K562 (cell line): ENCODE data around the gene GPR39.

ENCODE experiments used
- EHMT2 ChIP-seq: fragments of 450-650 bp; IDR thresholded peaks from 2 replicates; pipeline ENCODE4 v1.6.1; 2018; ENCODE audit warnings: antibody characterized with exemption
- EZH2 ChIP-seq: IDR thresholded peaks from 2 replicates; pipeline ENCODE4 v1.6.1; 2012; ENCODE audit warnings: low read depth, mild to moderate bottlenecking, inconsistent platforms, low read length, borderline replicate concordance
- FOXA1 ChIP-seq: fragments of 450-650 bp; IDR thresholded peaks from 2 replicates; pipeline ENCODE4 v1.6.1; 2016; ENCODE audit warnings: mild to moderate bottlenecking, borderline replicate concordance
- HMGXB4 ChIP-seq: sonication (generic); formaldehyde crosslinking; IDR thresholded peaks from 2 replicates; pipeline ENCODE4 v1.8.1; 2023; ENCODE audit warnings: mild to moderate bottlenecking, missing genetic modification reagents
- HOMEZ ChIP-seq: fragments of 250-450 bp; sonication (Bioruptor Pico); IDR thresholded peaks from 2 replicates; pipeline ENCODE4 v1.4.0; 2020; ENCODE audit warnings: mild to moderate bottlenecking, moderate library complexity
- POLR2A ChIP-seq: fragments of 450-650 bp; conservative IDR thresholded peaks from 2 replicates; pipeline ENCODE4 v1.6.1; 2016
- RBBP5 ChIP-seq: fragments of 200-600 bp; sonication (generic); IDR thresholded peaks from 2 replicates; pipeline ENCODE4 v1.6.1; 2012; ENCODE audit warnings: borderline replicate concordance, mild to moderate bottlenecking, low read length, control low read depth, inconsistent platforms; ENCODE audit not compliant: insufficient read depth, poor library complexity, severe bottlenecking
- RFX1 ChIP-seq: fragments of 450-650 bp; IDR thresholded peaks from 2 replicates; pipeline ENCODE4 v1.6.1; 2016; ENCODE audit warnings: mild to moderate bottlenecking, moderate library complexity
- RNF2 ChIP-seq: sonication (generic); IDR thresholded peaks from 2 replicates; pipeline ENCODE4 v1.6.1; 2016
- SETDB1 ChIP-seq: IDR thresholded peaks from one replicate; pipeline ENCODE4 v1.6.1; 2012; ENCODE audit warnings: low read length, control low read depth, inconsistent platforms
- SRSF7 ChIP-seq: fragments of 200-400 bp; formaldehyde crosslinking; optimal IDR thresholded peaks from 2 replicates; pipeline ENCODE3; 2017; ENCODE audit warnings: mild to moderate bottlenecking, low read depth, low read length
- ZNF212 ChIP-seq: fragments of 450-650 bp; formaldehyde crosslinking; IDR thresholded peaks from 2 replicates; pipeline ENCODE4 v1.4.0; 2020; ENCODE audit warnings: mild to moderate bottlenecking
- ZNF609 ChIP-seq: sonication (generic); formaldehyde crosslinking; IDR thresholded peaks from 2 replicates; pipeline ENCODE4 v1.8.1; 2023; ENCODE audit warnings: missing genetic modification reagents, mild to moderate bottlenecking, borderline replicate concordance
- TF ChIP-seq, protein P1 (sequence below), 3 experiments: IDR thresholded peaks in 2 of 3; conservative IDR thresholded peaks in 1 of 3; 2 replicates each; pipeline ENCODE4 v1.5.1; 2011 to 2012; ENCODE audit warnings: low read length in 3 of 3, mild to moderate bottlenecking in 3 of 3, control low read depth in 2 of 3, improper control_type of control experiment in 1 of 3, inconsistent platforms in 1 of 3, low read depth in 1 of 3, mixed read lengths in 1 of 3, moderate library complexity in 1 of 3; ENCODE audit not compliant: insufficient read depth in 2 of 3

DNA sequence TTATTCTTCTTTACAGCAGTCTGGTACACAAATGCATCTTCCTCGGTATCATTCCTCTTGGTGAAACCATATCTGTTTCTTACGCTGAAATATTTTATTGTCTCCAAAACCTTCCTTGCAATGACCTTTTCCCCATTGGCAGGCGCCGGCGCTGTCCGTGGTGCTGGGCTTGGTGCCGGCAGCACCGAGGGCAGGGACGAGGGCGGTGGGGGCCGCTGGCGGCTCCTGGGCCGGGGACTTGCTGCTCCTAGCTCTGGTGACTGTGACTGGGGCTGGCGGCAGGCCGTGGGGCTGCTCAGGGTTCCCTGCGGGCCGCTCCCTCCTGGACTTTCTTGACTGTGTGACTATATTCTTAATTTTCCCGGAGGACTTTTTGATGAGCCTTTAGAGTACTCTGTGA lies 72.5 kb downstream of the GPR39 start:
- TF ChIP-seq HOMEZ (CRISPR knock-in tag) (no peak), ZNF212 (CRISPR knock-in tag) (no peak), SRSF7 (no peak), HMGXB4 (CRISPR knock-in tag) (no peak), RNF2 (no peak), EHMT2 (peak; percentile 91), FOXA1 (no peak), POLR2A (no peak), ZNF609 (CRISPR knock-in tag) (no peak), EZH2 (no peak), SETDB1 (no peak), RBBP5 (no peak), RFX1 (no peak)
- TF ChIP-seq, protein P1, sequence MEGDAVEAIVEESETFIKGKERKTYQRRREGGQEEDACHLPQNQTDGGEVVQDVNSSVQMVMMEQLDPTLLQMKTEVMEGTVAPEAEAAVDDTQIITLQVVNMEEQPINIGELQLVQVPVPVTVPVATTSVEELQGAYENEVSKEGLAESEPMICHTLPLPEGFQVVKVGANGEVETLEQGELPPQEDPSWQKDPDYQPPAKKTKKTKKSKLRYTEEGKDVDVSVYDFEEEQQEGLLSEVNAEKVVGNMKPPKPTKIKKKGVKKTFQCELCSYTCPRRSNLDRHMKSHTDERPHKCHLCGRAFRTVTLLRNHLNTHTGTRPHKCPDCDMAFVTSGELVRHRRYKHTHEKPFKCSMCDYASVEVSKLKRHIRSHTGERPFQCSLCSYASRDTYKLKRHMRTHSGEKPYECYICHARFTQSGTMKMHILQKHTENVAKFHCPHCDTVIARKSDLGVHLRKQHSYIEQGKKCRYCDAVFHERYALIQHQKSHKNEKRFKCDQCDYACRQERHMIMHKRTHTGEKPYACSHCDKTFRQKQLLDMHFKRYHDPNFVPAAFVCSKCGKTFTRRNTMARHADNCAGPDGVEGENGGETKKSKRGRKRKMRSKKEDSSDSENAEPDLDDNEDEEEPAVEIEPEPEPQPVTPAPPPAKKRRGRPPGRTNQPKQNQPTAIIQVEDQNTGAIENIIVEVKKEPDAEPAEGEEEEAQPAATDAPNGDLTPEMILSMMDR (IDR thresholded peaks at IDR 0.05 in 2 of 3, conservative IDR thresholded peaks at IDR 0.05 in 1 of 3; ENCODE audit: insufficient read depth in 2 of 3, low read depth in 1 of 3, low read length in 3 of 3) = no peak
